Thoracic aorta (tissue), 2 donors: ENCODE results near the gene NDUFB5. TPM values are rescaled to one million over a fixed set of nuclear protein-coding genes. Genes with fewer than 3 reads are reported as not detected.

Experiments
- ATAC-seq: fragments of 150-250 bp; one replicate; pipeline ENCODE4 v1.8.0; 2017; ENCODE audit warnings: low read depth; ENCODE audit not compliant: insufficient number of reproducible peaks, low FRiP score
- DNase-seq: peaks from one replicate; pipeline ENCODE4 v3.0.0-alpha.2; 2020; ENCODE audit warnings: low spot score
- H3K27ac ChIP-seq, 2 donors: fragments of 200-600 bp; sonication (generic); 1 replicate in 1 of 2; 2 replicates in 1 of 2; pipeline ENCODE4 v1.5.1; 2016; ENCODE audit warnings: mild to moderate bottlenecking in 2 of 2, moderate library complexity in 2 of 2
- H3K27me3 ChIP-seq: fragments of 200-600 bp; sonication (generic); replicated peaks from 2 replicates; pipeline ENCODE4 v1.6.0; 2016; ENCODE audit warnings: mild to moderate bottlenecking; ENCODE audit not compliant: insufficient read depth
- H3K36me3 ChIP-seq: fragments of 200-600 bp; sonication (generic); one replicate; pipeline ENCODE4 v1.5.1; 2016
- H3K4me1 ChIP-seq, 2 donors: fragments of 200-600 bp; sonication (generic); 1 replicate in 1 of 2; 2 replicates in 1 of 2; pipeline versions ENCODE4 v1.5.1 to v1.6.0; 2016; ENCODE audit warnings: low read depth in 2 of 2, mild to moderate bottlenecking in 1 of 2; ENCODE audit not compliant: control insufficient read depth in 1 of 2
- H3K4me3 ChIP-seq: fragments of 200-600 bp; sonication (generic); 2 replicates; pipeline ENCODE4 v1.5.1; 2016; ENCODE audit warnings: mild to moderate bottlenecking
- H3K9me3 ChIP-seq: fragments of 200-600 bp; sonication (generic); 2 replicates; pipeline ENCODE4 v1.5.1; 2016
- total RNA-seq, 2 donors: library from RNA; depleted of rRNA; stranded (reverse); fragments of >200 nt; gene quantifications; one replicate each; pipeline versions ENCODE4 v1.1.0 to v1.2.3, GENCODE V29; 2016
- TF ChIP-seq, protein P1 (sequence below): fragments of 200-600 bp; sonication (generic); IDR thresholded peaks from one replicate; pipeline ENCODE4 v1.5.1; 2019; ENCODE audit warnings: antibody characterized with exemption

NDUFB5 gene
- 10 to 100 TPM; 47.1 to 56.0 TPM for total RNA-seq

GRCh38 chr3:179604321-179605078 is at the start of gene NDUFB5, which contains the start of gene MRPL47:
Gene NDUFB5 (plus strand): TSS chr3:179604794. CDS start chr3:179604816, 22 bp downstream.
Gene MRPL47 (minus strand): TSS chr3:179604638. CDS start chr3:179604624, 14 bp downstream.
- peak; percentile 99 for ATAC-seq
- Histone ChIP-seq H3K4me1 (peaks cover 17 to 21% of the 10 kb centered on the region in 2 donors), H3K36me3 (peaks cover 17% of the 10 kb centered on the region), H3K9me3 (no peaks in the 10 kb centered on the region), H3K27me3 (no peaks in the 10 kb centered on the region), H3K27ac (peak within 1 kb of the TSS; percentile 67 to 85), H3K4me3 (peak within 1 kb of the TSS; percentile 77)
- TF ChIP-seq, protein P1, sequence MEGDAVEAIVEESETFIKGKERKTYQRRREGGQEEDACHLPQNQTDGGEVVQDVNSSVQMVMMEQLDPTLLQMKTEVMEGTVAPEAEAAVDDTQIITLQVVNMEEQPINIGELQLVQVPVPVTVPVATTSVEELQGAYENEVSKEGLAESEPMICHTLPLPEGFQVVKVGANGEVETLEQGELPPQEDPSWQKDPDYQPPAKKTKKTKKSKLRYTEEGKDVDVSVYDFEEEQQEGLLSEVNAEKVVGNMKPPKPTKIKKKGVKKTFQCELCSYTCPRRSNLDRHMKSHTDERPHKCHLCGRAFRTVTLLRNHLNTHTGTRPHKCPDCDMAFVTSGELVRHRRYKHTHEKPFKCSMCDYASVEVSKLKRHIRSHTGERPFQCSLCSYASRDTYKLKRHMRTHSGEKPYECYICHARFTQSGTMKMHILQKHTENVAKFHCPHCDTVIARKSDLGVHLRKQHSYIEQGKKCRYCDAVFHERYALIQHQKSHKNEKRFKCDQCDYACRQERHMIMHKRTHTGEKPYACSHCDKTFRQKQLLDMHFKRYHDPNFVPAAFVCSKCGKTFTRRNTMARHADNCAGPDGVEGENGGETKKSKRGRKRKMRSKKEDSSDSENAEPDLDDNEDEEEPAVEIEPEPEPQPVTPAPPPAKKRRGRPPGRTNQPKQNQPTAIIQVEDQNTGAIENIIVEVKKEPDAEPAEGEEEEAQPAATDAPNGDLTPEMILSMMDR: no peak
- DNase-seq: peak; percentile 91

DNA sequence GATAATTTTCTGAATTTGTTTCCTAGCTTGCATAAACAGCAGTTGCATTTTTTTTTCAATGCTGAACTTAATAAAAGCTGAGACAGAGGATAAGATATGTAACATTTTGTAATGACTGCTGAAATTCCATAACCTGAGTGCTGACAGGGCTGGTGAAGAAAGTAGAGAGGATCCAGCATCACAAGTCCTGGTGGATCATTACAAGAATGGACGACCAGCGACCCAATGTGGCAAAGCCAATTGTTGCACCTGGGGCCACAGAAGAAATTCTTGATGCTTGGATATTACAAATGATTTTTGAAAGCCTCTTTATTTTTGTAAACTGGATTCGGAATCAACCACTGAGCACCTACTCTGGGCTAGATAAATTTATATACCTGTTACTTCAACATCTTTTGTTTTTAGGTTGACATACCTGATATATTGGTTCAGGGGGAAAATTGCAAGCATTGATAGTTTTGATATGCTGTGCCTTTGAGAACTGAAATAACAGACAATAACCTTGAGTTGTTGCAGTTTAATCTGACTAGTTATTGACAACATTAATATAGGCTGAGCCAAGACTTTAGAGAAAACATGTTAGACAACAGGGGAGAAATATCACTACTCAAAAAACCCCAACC is 45.7 kb upstream of the NDUFB5 start:
- ATAC-seq: no peak
- H3K9me3 ChIP-seq: no peaks in the 10 kb centered on the region
- no peak overlapping the region for H3K27ac ChIP-seq
- peaks cover 2% of the 10 kb centered on the region in 2 donors for H3K4me1 ChIP-seq
- TF ChIP-seq, protein P1: peak; percentile 65
- H3K4me3 ChIP-seq: no peak overlapping the region
- H3K27me3 ChIP-seq: no peaks in the 10 kb centered on the region
- H3K36me3 ChIP-seq: no peaks in the 10 kb centered on the region
- no peak for DNase-seq

DNA sequence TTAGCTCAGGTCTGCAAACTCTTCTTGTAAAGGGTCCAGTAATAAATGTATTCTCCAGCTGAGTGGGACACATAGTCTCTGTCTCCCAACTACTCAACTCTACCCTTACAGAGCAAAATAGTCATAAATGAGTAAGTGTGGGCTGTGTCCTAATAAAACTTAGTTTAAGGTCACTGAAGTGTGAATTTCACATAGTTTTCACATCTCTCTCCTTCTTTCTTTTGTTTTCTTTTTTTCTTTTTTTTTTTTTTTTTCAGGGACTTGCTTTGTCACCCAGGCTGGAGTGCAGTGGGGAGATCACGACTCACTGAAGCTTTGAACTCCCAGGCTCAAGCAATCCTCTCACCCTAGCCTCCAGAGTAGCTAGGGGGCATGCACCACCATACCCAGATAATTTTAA is 43.8 kb upstream of the NDUFB5 start:
- H3K27ac ChIP-seq: no peak overlapping the region
- no peak overlapping the region for H3K4me3 ChIP-seq
- no peak for DNase-seq
- ATAC-seq: no peak
- no peaks in the 10 kb centered on the region for H3K9me3 ChIP-seq
- TF ChIP-seq, protein P1: no peak
- H3K36me3 ChIP-seq: no peaks in the 10 kb centered on the region
- H3K27me3 ChIP-seq: no peaks in the 10 kb centered on the region
- H3K4me1 ChIP-seq: peaks cover 3 to 6% of the 10 kb centered on the region in 2 donors

DNA sequence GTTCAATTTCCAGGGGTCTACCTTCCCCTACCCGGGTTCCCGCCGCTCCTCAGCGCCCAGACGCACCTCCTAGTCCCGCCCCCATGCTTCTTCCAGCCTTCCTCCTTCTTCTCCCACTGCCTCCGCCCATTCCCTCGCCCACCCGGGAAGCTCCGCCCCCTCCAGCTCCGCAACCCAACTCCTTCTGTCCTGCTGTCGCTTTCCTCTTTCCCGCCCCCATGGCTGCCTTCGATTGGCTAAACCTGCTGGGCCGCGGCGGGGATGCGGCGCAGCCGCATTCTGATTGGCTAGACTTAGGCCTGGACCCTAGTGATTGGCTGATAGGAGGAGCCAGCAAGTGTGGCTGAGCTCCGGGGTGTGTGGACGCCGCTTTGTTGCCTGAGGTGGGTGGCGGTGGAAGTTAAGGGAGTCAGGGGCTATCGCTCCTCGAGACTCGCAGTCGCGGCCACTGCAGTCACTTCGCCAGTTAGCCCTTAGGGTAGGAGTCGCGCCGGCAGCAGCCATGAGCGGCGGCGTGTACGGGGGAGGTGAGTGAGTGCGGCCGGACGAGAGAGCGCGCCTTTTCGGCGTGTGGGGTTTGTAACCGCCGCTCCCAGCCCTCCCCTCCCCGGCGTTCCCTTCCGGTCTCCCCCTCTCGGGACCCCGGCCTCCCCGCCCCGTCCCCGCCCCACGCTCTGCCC is 41.9 kb upstream of the NDUFB5 start, which contains the start of gene ACTL6A:
TSS of gene ACTL6A (plus strand) at position 336 of the 680 bp plus-strand sequence. CDS start at position 503, 167 bp downstream.
- DNase-seq (peak; percentile 99), ATAC-seq (peak; percentile 98)
- Histone ChIP-seq H3K36me3 (no peaks in the 10 kb centered on the region), H3K4me3 (peak within 1 kb of the TSS; percentile 95), H3K4me1 (peaks cover 3 to 6% of the 10 kb centered on the region in 2 donors), H3K27ac (peak within 1 kb of the TSS; percentile 67), H3K9me3 (no peaks in the 10 kb centered on the region), H3K27me3 (no peaks in the 10 kb centered on the region)
- TF ChIP-seq, protein P1: no peak
